Osteoblast (primary cell): ENCODE data around the gene AUTS2. TPM values are rescaled to one million over a fixed set of nuclear protein-coding genes. Genes with fewer than 3 reads are reported as not detected.

ENCODE experiments used
- DNase-seq: peaks from one replicate; pipeline ENCODE4 v3.0.0; 2011; ENCODE audit warnings: low spot score, mixed read lengths; ENCODE audit not compliant: insufficient read length; ENCODE audit errors: missing footprints
- H2AFZ ChIP-seq: 2 replicates; pipeline ENCODE4 v1.6.0; 2011; ENCODE audit warnings: mild to moderate bottlenecking, low read length
- H3K27ac ChIP-seq: 2 replicates; pipeline ENCODE4 v1.5.1; 2011; ENCODE audit warnings: mild to moderate bottlenecking, low read depth, low read length, moderate library complexity
- H3K27me3 ChIP-seq: 2 replicates; pipeline ENCODE4 v1.6.0; 2012; ENCODE audit warnings: mild to moderate bottlenecking, control low read depth, inconsistent platforms, low read length, moderate library complexity; ENCODE audit not compliant: insufficient read depth
- H3K36me3 ChIP-seq: 2 replicates; pipeline ENCODE4 v1.5.1; 2011; ENCODE audit warnings: mild to moderate bottlenecking, low read length, control low read depth, moderate library complexity; ENCODE audit not compliant: insufficient read depth
- H3K4me1 ChIP-seq: 2 replicates; pipeline ENCODE4 v1.5.1; 2011; ENCODE audit warnings: mild to moderate bottlenecking, low read length, control low read depth, moderate library complexity; ENCODE audit not compliant: insufficient read depth
- H3K4me2 ChIP-seq: 2 replicates; pipeline ENCODE4 v1.6.0; 2011; ENCODE audit warnings: mild to moderate bottlenecking, low read length; ENCODE audit not compliant: insufficient read depth
- H3K4me3 ChIP-seq: fragments of 200-600 bp; sonication (generic); 3 replicates; pipeline ENCODE4 v1.5.1; 2012; ENCODE audit warnings: mild to moderate bottlenecking, low read length, inconsistent platforms; ENCODE audit not compliant: insufficient read depth
- H3K79me2 ChIP-seq: 2 replicates; pipeline ENCODE4 v1.6.0; 2012; ENCODE audit warnings: mild to moderate bottlenecking, low read length, control low read depth, inconsistent platforms; ENCODE audit not compliant: insufficient read depth
- H3K9me3 ChIP-seq: 2 replicates; pipeline ENCODE4 v1.5.1; 2011; ENCODE audit warnings: low read depth, low read length, control low read depth
- H4K20me1 ChIP-seq: 2 replicates; pipeline ENCODE4 v1.6.0; 2012; ENCODE audit warnings: mild to moderate bottlenecking, low read length, control low read depth; ENCODE audit not compliant: insufficient read depth
- CTCF ChIP-seq: IDR thresholded peaks from 2 replicates; pipeline ENCODE4 v1.5.1; 2011; ENCODE audit warnings: mild to moderate bottlenecking, low read depth, low read length, moderate library complexity; ENCODE audit errors: extremely low read depth
- total RNA-seq: library from RNA; depleted of rRNA; stranded (reverse); fragments of >200 nt; gene quantifications from 2 replicates; pipeline ENCODE4 v1.2.3, GENCODE V29; 2012

AUTS2 gene
- total RNA-seq, 1 donor, result 15.2 TPM

GRCh38 chr7:70556761-70557160, 958.5 kb downstream of the AUTS2 start:
- no peak for TF ChIP-seq CTCF
- H3K4me1 ChIP-seq, result no peaks in the 10 kb centered on the region
- H3K36me3 ChIP-seq, result no peaks in the 10 kb centered on the region
- no peaks in the 10 kb centered on the region for H3K79me2 ChIP-seq
- H3K27me3 ChIP-seq, result no peaks in the 10 kb centered on the region
- H4K20me1 ChIP-seq, result no peaks in the 10 kb centered on the region
- DNase-seq, result no peak
- no peak overlapping the region for H3K4me3 ChIP-seq
- H3K4me2 ChIP-seq, result no peak overlapping the region
- H3K9me3 ChIP-seq, result no peaks in the 10 kb centered on the region
- no peak overlapping the region for H2AFZ ChIP-seq
- no peak overlapping the region for H3K27ac ChIP-seq

DNA sequence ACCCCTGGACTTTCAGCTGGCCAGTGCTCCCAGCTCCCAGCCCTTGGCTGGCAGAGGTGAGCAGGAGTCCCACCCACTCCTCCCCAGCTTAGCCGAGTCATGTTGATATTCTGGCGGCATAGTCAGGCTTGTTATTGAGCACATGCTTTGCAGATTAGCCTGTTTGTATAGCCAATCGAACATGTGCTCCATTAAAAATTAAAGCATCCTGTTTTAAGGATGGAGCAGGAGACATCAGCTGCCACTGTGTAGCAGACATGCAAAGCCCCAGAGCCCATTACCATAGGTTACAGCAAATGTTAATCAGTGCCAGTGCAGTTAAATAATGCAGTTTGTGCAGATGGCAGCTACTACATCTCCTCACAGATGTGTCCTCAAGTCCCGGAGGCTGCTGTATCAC, 959.1 kb downstream of the AUTS2 start:
- Histone ChIP-seq H3K9me3 (no peaks in the 10 kb centered on the region), H3K79me2 (no peaks in the 10 kb centered on the region), H3K4me2 (no peak overlapping the region)

GRCh38 chr7:70559815-70560214, 961.5 kb downstream of the AUTS2 start:
- no peak for TF ChIP-seq CTCF
- no peak for DNase-seq
- H3K4me2 ChIP-seq, result no peak overlapping the region

More for the DNA sequence above, 959.1 kb downstream of the AUTS2 start:
- no peak overlapping the region for H2AFZ ChIP-seq
- no peak for TF ChIP-seq CTCF
- H3K27ac ChIP-seq, result no peak overlapping the region
- H3K36me3 ChIP-seq, result no peaks in the 10 kb centered on the region
- no peaks in the 10 kb centered on the region for H3K4me1 ChIP-seq
- no peaks in the 10 kb centered on the region for H4K20me1 ChIP-seq
- no peak overlapping the region for H3K4me3 ChIP-seq
- no peak for DNase-seq
- no peaks in the 10 kb centered on the region for H3K27me3 ChIP-seq

GRCh38 chr7:70563960-70564359, 965.7 kb downstream of the AUTS2 start:
- no peak overlapping the region for H3K4me3 ChIP-seq
- no peaks in the 10 kb centered on the region for H4K20me1 ChIP-seq
- H3K4me2 ChIP-seq, result no peak overlapping the region
- no peak overlapping the region for H3K27ac ChIP-seq
- no peak for TF ChIP-seq CTCF
- H3K27me3 ChIP-seq, result no peaks in the 10 kb centered on the region
- H3K79me2 ChIP-seq, result no peaks in the 10 kb centered on the region
- H2AFZ ChIP-seq, result no peak overlapping the region
- H3K4me1 ChIP-seq, result no peaks in the 10 kb centered on the region
- H3K9me3 ChIP-seq, result no peaks in the 10 kb centered on the region
- no peaks in the 10 kb centered on the region for H3K36me3 ChIP-seq
- DNase-seq, result no peak

More at GRCh38 chr7:70559815-70560214, 961.5 kb downstream of the AUTS2 start:
- Histone ChIP-seq H3K9me3 (no peaks in the 10 kb centered on the region), H3K4me1 (no peaks in the 10 kb centered on the region), H4K20me1 (no peaks in the 10 kb centered on the region), H3K36me3 (no peaks in the 10 kb centered on the region), H3K27me3 (no peaks in the 10 kb centered on the region), H2AFZ (no peak overlapping the region), H3K4me3 (no peak overlapping the region), H3K27ac (no peak overlapping the region), H3K79me2 (no peaks in the 10 kb centered on the region)
